HG03175 (cell line): ENCODE data around the gene KSR2.
"Not testable (repeated sequence)": the region's sequence is repeated elsewhere in the genome, so short reads cannot be mapped to it uniquely, and the experiment has no call there.

Experiments used
- ATAC-seq: cut with Tn5 transposase; IDR thresholded peaks from one replicate; pipeline ENCODE4 v1.9.1; 2021; ENCODE audit warnings: mild to moderate bottlenecking, moderate library complexity; ENCODE audit not compliant: unreplicated experiment

The KSR2 gene

GRCh38 chr12:117860787-117861290, 108.0 kb downstream of the KSR2 start:
- ATAC-seq, result not testable (repeated sequence)

- ATAC-seq, result no peak
Observed at GRCh38 chr12:117860111-117860510, 108.7 kb downstream of the KSR2 start.

- ATAC-seq, result peak; percentile 57
Observed at GRCh38 chr12:117857632-117858612, 110.9 kb downstream of the KSR2 start.

GRCh38 chr12:117857139-117857538, 111.7 kb downstream of the KSR2 start:
- not testable (repeated sequence) for ATAC-seq

GRCh38 chr12:117855165-117855564, 113.6 kb downstream of the KSR2 start:
- no peak for ATAC-seq

GRCh38 chr12:117854339-117855012, 114.3 kb downstream of the KSR2 start:
- no peak for ATAC-seq

- no peak for ATAC-seq
Observed at GRCh38 chr12:117853600-117853999, 115.2 kb downstream of the KSR2 start.

- ATAC-seq, result no peak
Observed at GRCh38 chr12:117850048-117850447, 118.7 kb downstream of the KSR2 start.

GRCh38 chr12:117847371-117847770, 121.4 kb downstream of the KSR2 start:
- no peak for ATAC-seq

GRCh38 chr12:117845271-117845904, 123.4 kb downstream of the KSR2 start:
- no peak for ATAC-seq

GRCh38 chr12:117844114-117844830, 124.5 kb downstream of the KSR2 start:
- ATAC-seq, result no peak

- ATAC-seq, result no peak
Observed at GRCh38 chr12:117842630-117843029, 126.2 kb downstream of the KSR2 start.

GRCh38 chr12:117842220-117842619, 126.6 kb downstream of the KSR2 start:
- ATAC-seq, result no peak

GRCh38 chr12:117837737-117838050, 131.1 kb downstream of the KSR2 start:
- ATAC-seq, result no peak

- peak; percentile 66 for ATAC-seq
Observed at GRCh38 chr12:117836999-117837736, 131.6 kb downstream of the KSR2 start.

GRCh38 chr12:117836476-117836875, 132.3 kb downstream of the KSR2 start:
- ATAC-seq, result no peak

- no peak for ATAC-seq
Observed at GRCh38 chr12:117835156-117835555, 133.6 kb downstream of the KSR2 start.

GRCh38 chr12:117832459-117833457, 136.0 kb downstream of the KSR2 start:
- ATAC-seq, result no peak

GRCh38 chr12:117830471-117830870, 138.3 kb downstream of the KSR2 start:
- no peak for ATAC-seq
